ENCODE data around the gene KCTD19. TPM values are rescaled to one million over a fixed set of nuclear protein-coding genes. Genes with fewer than 3 reads are reported as not detected.

Gene KCTD19
- total RNA-seq, 1 experiment from 2014 or later = 1.1 TPM

GRCh38 chr16:67287960-67288359, 38.6 kb downstream of the KCTD19 start:
- 0 out of 2 replicates have a peak, but pooled peaks cover 1% of the 10 kb centered on the region for H3K27me3 Mint-ChIP-seq (ENCODE audit: low read depth)
- no peak overlapping the region for H3K4me3 Mint-ChIP-seq
- no peak for ATAC-seq
- no peaks in the 10 kb centered on the region for H3K9me3 Mint-ChIP-seq
- POLR2A ChIA-PET = no interaction called here
- no peak overlapping the region for H3K27ac Mint-ChIP-seq
- no peaks in the 10 kb centered on the region for H3K4me1 Mint-ChIP-seq
- TF ChIP-seq MAX (CRISPR knock-in tag; IDR thresholded peaks at IDR 0.05) (no peak), ZNF263 (CRISPR knock-in tag; IDR thresholded peaks at IDR 0.05; ENCODE audit: low read depth) (no peak), ZNF416 (CRISPR knock-in tag; IDR thresholded peaks at IDR 0.05) (no peak), ZNF396 (CRISPR knock-in tag; IDR thresholded peaks at IDR 0.05; ENCODE audit: borderline replicate concordance) (no peak), GABPB1 (CRISPR knock-in tag; IDR thresholded peaks at IDR 0.05) (no peak), SMAD4 (CRISPR knock-in tag; IDR thresholded peaks at IDR 0.05) (no peak), OVOL2 (CRISPR knock-in tag; IDR thresholded peaks at IDR 0.05; ENCODE audit: borderline replicate concordance) (no peak), MYBL2 (CRISPR knock-in tag; IDR thresholded peaks at IDR 0.05) (no peak), USF1 (CRISPR knock-in tag; IDR thresholded peaks at IDR 0.05) (no peak), ATF2 (CRISPR knock-in tag; IDR thresholded peaks at IDR 0.05; ENCODE audit: borderline replicate concordance, low read depth) (no peak), ZNF512 (CRISPR knock-in tag; IDR thresholded peaks at IDR 0.05; ENCODE audit: borderline replicate concordance) (no peak)
- CTCF ChIA-PET = interaction anchor here (0.7 to 1.8 kb wide), 4 partner anchors 10 to 112 kb away, joined by 3 to 6 read pairs (median 4); partner anchors contain the start of gene LRRC36
- DNase-seq (ENCODE audit: low spot score) = no peak
- no peaks in the 10 kb centered on the region for H3K36me3 Mint-ChIP-seq

- POLR2A ChIA-PET = no interaction called here
- TF ChIP-seq USF2 (CRISPR knock-in tag; IDR thresholded peaks at IDR 0.05) (no peak), PRRX2 (CRISPR knock-in tag; IDR thresholded peaks at IDR 0.05) (no peak), HMGA2 (CRISPR knock-in tag; IDR thresholded peaks at IDR 0.05) (no peak), NFE2L1 (CRISPR knock-in tag; IDR thresholded peaks at IDR 0.05) (no peak), RELA (CRISPR knock-in tag; IDR thresholded peaks at IDR 0.05; ENCODE audit: borderline replicate concordance) (no peak)
- no peak for DNase-seq (ENCODE audit: low spot score)
- no peaks in the 10 kb centered on the region for H3K4me1 Mint-ChIP-seq
- CTCF ChIA-PET = interaction anchor here (1.0 to 4.0 kb wide), 10 partner anchors 9 to 325 kb away, joined by 3 to 92 read pairs (median 24); partner anchors contain the start of genes CES3, FHOD1, HSD11B2 and SLC9A5
- no peaks in the 10 kb centered on the region for H3K36me3 Mint-ChIP-seq
- no peak overlapping the region for H3K27ac Mint-ChIP-seq
- peaks cover under 1% of the 10 kb centered on the region; the same call in 1 of the 2 replicates for H3K27me3 Mint-ChIP-seq (ENCODE audit: low read depth)
- ATAC-seq = no peak
- H3K9me3 Mint-ChIP-seq = no peaks in the 10 kb centered on the region
- H3K4me3 Mint-ChIP-seq = no peak overlapping the region
Measured at GRCh38 chr16:67286441-67287235, 39.9 kb downstream of the KCTD19 start.

Data from WTC11 (cell line).